ENCODE data around the gene NAA40. TPM values are rescaled to one million over a fixed set of nuclear protein-coding genes. Genes with fewer than 3 reads are reported as not detected.

NAA40 gene
- total RNA-seq, 1 donor from 2014 or later, result 15.7 TPM

DNA sequence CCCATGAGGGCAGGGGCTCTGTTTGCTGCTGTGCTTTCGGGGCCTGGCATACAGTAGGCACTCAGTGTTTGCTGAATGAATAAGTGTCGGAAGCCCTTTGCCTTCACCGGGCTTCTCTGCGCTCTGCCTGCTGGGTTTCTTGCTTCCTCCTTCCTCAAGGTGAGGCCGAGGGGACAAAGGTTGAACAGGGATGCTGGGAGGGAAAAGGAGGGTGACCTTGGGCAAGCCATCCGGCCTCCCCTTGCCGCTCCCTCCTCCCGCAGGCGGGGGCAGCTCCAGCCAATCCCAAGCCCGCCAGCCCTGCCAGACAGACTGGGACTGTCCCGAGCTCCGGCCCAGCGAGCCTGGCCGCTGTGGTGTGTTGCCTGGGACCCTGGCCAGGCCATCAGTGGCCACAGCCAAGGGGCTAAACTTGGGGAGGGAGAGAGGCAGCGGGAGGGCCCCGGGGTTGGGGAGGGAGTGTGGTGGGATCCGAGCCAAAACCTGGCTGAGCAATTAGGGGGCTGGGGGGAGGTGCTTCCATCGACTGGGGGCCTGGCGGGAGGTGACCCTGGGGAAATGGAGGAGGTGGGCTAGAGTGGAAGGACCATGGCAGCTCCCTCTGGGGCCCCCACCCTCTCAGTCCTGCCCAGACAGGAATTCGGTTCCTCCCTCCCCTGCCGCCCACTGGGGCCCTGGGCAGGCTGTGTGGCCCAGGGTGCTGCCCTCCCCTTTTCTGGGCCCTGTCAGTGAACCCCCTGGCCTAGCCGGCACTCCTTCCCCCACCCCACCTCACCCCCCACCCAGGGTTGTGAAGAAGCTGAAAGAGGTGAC is 18.5 kb upstream of the NAA40 start:
- Histone ChIP-seq H3K27me3 (no peaks in the 10 kb centered on the region), H3K4me3 (no peak overlapping the region), H3K36me3 (no peaks in the 10 kb centered on the region), H3K9me3 (no peaks in the 10 kb centered on the region), H3K4me1 (peaks cover 41% of the 10 kb centered on the region), H3K27ac (no peak overlapping the region)
- DNase-seq, result peak; percentile 78
- ATAC-seq, result peak; percentile 44
- intact Hi-C loops (cut with DNase I), result no loop called here
- TF ChIP-seq, protein P1, sequence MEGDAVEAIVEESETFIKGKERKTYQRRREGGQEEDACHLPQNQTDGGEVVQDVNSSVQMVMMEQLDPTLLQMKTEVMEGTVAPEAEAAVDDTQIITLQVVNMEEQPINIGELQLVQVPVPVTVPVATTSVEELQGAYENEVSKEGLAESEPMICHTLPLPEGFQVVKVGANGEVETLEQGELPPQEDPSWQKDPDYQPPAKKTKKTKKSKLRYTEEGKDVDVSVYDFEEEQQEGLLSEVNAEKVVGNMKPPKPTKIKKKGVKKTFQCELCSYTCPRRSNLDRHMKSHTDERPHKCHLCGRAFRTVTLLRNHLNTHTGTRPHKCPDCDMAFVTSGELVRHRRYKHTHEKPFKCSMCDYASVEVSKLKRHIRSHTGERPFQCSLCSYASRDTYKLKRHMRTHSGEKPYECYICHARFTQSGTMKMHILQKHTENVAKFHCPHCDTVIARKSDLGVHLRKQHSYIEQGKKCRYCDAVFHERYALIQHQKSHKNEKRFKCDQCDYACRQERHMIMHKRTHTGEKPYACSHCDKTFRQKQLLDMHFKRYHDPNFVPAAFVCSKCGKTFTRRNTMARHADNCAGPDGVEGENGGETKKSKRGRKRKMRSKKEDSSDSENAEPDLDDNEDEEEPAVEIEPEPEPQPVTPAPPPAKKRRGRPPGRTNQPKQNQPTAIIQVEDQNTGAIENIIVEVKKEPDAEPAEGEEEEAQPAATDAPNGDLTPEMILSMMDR (IDR thresholded peaks at IDR 0.05), result no peak

DNA sequence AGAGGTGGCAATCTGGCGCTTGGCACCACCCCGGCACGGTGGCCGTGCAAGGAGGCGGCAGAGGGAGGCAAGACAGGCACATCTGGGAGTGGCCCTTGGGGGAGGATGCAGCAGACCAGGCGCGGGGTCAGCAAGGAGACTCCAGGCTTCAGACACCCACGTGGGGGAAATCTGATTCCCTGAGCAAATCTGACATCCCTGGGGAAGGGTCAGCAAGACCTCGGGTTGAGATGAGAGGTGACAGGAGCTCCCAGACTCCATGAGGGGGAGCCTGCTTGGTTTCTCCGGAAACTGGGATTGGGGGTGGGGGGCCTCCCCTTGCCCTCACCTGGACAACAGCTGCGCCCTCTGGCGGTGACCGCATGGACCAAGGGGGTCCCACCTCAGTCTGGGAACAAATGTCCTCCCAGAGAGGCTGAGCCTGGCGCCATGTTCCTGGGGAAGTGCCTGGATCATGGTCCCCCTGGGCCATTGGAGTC is 17.8 kb upstream of the NAA40 start:
- Histone ChIP-seq H3K27ac (no peak overlapping the region), H3K4me1 (peaks cover 36% of the 10 kb centered on the region), H3K36me3 (no peaks in the 10 kb centered on the region), H3K4me3 (no peak overlapping the region), H3K9me3 (no peaks in the 10 kb centered on the region), H3K27me3 (no peaks in the 10 kb centered on the region)
- DNase-seq (no peak), ATAC-seq (peak; percentile 7)
- TF ChIP-seq, protein P1 (IDR thresholded peaks at IDR 0.05), result peak; percentile 51
- intact Hi-C loops (cut with DNase I), result no loop called here

DNA sequence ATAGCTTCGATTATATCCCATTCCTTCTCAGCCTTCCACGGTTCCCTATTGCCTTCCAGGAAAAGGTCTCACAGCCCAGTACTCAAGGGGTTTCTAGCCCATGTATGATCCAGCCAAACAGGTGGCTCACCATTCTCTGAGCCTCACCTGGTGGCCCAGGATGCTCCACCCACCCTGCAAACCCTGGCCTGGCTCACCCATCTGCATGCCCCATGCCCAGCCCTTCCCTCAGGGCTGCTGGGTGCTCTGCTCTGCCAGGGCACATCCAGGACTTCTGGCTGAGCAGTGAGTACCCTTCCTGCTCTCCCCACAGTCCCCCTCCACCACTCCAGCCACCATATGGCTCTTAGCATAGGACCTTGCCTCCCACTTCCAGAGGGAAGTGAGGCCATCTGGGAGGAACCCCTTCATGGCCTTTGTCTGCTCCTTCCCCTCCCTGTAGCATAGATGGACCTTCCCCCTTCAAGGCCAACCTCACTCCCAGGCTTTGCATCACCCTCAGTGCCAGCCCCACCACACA is 16.1 kb upstream of the NAA40 start:
- no peak overlapping the region for H3K4me3 ChIP-seq
- H3K27me3 ChIP-seq, result no peaks in the 10 kb centered on the region
- TF ChIP-seq, protein P1 (IDR thresholded peaks at IDR 0.05), result no peak
- DNase-seq (no peak), ATAC-seq (no peak)
- H3K4me1 ChIP-seq, result peaks cover 22% of the 10 kb centered on the region
- H3K36me3 ChIP-seq, result no peaks in the 10 kb centered on the region
- no peak overlapping the region for H3K27ac ChIP-seq
- no peaks in the 10 kb centered on the region for H3K9me3 ChIP-seq
- intact Hi-C loops (cut with DNase I), result no loop called here

DNA sequence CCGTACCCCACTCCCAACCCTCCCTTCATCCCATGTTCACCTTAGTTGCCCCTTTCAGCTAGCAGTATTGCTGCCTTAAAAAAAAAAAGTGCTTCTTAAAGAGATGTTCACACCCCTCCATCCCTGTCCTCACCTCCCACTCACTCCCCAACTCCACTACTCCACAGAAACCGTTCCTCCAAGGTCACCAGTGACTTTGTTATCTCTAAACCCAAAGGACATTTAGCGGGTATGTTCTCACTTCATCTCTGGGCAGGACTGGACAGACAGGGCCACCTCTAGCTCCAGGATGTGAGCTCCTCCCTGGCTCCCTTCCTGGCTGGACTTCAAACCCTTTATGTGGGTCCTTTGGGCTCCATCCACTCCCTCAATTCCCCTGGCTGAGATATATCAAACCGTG is 15.5 kb upstream of the NAA40 start:
- Histone ChIP-seq H3K4me3 (no peak overlapping the region), H3K36me3 (no peaks in the 10 kb centered on the region), H3K4me1 (peaks cover 16% of the 10 kb centered on the region), H3K9me3 (no peaks in the 10 kb centered on the region), H3K27me3 (no peaks in the 10 kb centered on the region), H3K27ac (no peak overlapping the region)
- DNase-seq (no peak), ATAC-seq (no peak)
- intact Hi-C loops (cut with DNase I), result no loop called here
- TF ChIP-seq, protein P1 (IDR thresholded peaks at IDR 0.05), result no peak

DNA sequence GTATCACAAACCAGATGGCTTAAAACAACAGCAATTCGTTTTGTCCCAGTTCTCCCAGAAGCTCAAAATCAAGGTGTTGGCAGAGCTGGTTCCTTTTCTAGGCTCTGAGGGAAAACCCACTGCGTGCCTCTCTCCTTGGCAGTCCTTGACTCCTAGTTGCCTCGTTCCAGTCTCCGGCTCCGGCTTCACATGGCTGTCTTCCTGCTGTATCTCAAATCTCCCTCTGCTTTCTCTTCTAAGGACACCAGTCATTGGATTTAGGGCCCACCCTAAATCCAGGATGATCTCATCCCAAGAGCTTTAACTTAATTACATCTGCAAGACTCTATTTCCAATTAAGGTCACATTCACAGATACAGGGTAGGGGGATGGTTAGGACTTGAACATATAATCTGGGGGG is 9.2 kb upstream of the NAA40 start:
- Histone ChIP-seq H3K9me3 (no peaks in the 10 kb centered on the region), H3K27me3 (no peaks in the 10 kb centered on the region), H3K4me3 (no peak overlapping the region), H3K27ac (no peak overlapping the region), H3K36me3 (no peaks in the 10 kb centered on the region), H3K4me1 (no peaks in the 10 kb centered on the region)
- DNase-seq (no peak), ATAC-seq (no peak)
- intact Hi-C loops (cut with DNase I), result no loop called here
- TF ChIP-seq, protein P1 (IDR thresholded peaks at IDR 0.05), result no peak

Measured in upper lobe of right lung (tissue), 1 donor.